Measurements from ENCODE around the gene TMA7. TPM values are rescaled to one million over a fixed set of nuclear protein-coding genes. Genes with fewer than 3 reads are reported as not detected.
"Not testable (repeated sequence)": the region's sequence is repeated elsewhere in the genome, so short reads cannot be mapped to it uniquely, and the experiment has no call there.

Gene TMA7
- total RNA-seq, 1 donor from 2014 or later: 184 TPM

- Mint-ChIP-seq H3K27me3 (ENCODE audit: low read depth) (peaks cover 3% of the 10 kb centered on the region), H3K9me3 (ENCODE audit: low read depth) (no peaks in the 10 kb centered on the region), H3K4me1 (ENCODE audit: low read depth) (peaks cover 27% of the 10 kb centered on the region), H3K4me3 (ENCODE audit: unreplicated experiment) (no peak overlapping the region), H3K36me3 (ENCODE audit: low read depth) (peaks cover 7% of the 10 kb centered on the region), H3K27ac (ENCODE audit: unreplicated experiment) (no peak overlapping the region)
- DNase-seq (ENCODE audit: low spot score): no peak
- no peak for TF ChIP-seq CTCF (IDR thresholded peaks at IDR 0.05)
Measured at GRCh38 chr3:48398701-48399386, 41.2 kb upstream of the TMA7 start.

GRCh38 chr3:48399387-48400172 is 40.5 kb upstream of the TMA7 start:
- H3K4me1 Mint-ChIP-seq (ENCODE audit: low read depth): peaks cover 27% of the 10 kb centered on the region
- H3K27ac Mint-ChIP-seq (ENCODE audit: unreplicated experiment): no peak overlapping the region
- H3K27me3 Mint-ChIP-seq (ENCODE audit: low read depth): peaks cover 3% of the 10 kb centered on the region
- no peak for DNase-seq (ENCODE audit: low spot score)
- peaks cover 11% of the 10 kb centered on the region for H3K36me3 Mint-ChIP-seq (ENCODE audit: low read depth)
- no peaks in the 10 kb centered on the region for H3K9me3 Mint-ChIP-seq (ENCODE audit: low read depth)
- no peak overlapping the region for H3K4me3 Mint-ChIP-seq (ENCODE audit: unreplicated experiment)
- TF ChIP-seq CTCF (IDR thresholded peaks at IDR 0.05): no peak

- H3K27ac Mint-ChIP-seq (ENCODE audit: unreplicated experiment): peak overlapping the region; percentile 84
Measured at GRCh38 chr3:48400824-48401433, 39.1 kb upstream of the TMA7 start.

DNA sequence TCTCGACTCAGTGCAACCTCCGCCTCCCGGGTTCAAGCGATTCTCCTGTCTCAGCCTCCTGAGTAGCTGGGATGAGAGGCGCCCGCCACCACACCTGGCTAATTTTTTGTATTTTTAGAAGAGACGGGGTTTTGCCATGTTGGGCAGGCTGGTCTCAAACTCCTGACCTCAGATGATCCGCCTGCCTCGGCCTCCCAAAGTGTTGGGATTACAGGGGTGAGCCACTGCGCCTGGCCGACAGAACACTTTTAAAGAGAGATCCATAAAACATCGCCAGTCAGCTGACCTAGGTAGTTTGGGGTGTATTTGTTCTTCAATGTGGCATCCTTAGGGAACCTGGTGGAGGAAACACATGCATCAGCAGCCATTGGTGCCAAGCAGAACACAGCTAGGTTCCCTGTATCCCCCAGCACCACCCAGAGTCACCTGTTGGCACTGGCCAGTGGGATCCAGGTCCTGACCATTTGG is 38.6 kb upstream of the TMA7 start:
- not testable (repeated sequence) for H3K9me3 Mint-ChIP-seq (ENCODE audit: low read depth); H3K27me3 Mint-ChIP-seq (ENCODE audit: low read depth); H3K4me3 Mint-ChIP-seq (ENCODE audit: unreplicated experiment); DNase-seq (ENCODE audit: low spot score)
- peaks cover 20% of the 10 kb centered on the region for H3K36me3 Mint-ChIP-seq (ENCODE audit: low read depth)
- H3K4me1 Mint-ChIP-seq (ENCODE audit: low read depth): peaks cover 27% of the 10 kb centered on the region
- H3K27ac Mint-ChIP-seq (ENCODE audit: unreplicated experiment): peak overlapping the region; percentile 91

More at GRCh38 chr3:48400824-48401433, 39.1 kb upstream of the TMA7 start:
- peaks cover 27% of the 10 kb centered on the region for H3K4me1 Mint-ChIP-seq (ENCODE audit: low read depth)
- peak; percentile 95 for TF ChIP-seq CTCF (IDR thresholded peaks at IDR 0.05)
- H3K27me3 Mint-ChIP-seq (ENCODE audit: low read depth): peaks cover under 1% of the 10 kb centered on the region
- peaks cover 15% of the 10 kb centered on the region for H3K36me3 Mint-ChIP-seq (ENCODE audit: low read depth)
- no peak for DNase-seq (ENCODE audit: low spot score)
- H3K9me3 Mint-ChIP-seq (ENCODE audit: low read depth): no peaks in the 10 kb centered on the region
- no peak overlapping the region for H3K4me3 Mint-ChIP-seq (ENCODE audit: unreplicated experiment)

GRCh38 chr3:48402281-48402732 is 37.8 kb upstream of the TMA7 start:
- peak overlapping the region; percentile 26 for H3K4me3 Mint-ChIP-seq (ENCODE audit: unreplicated experiment)
- H3K4me1 Mint-ChIP-seq (ENCODE audit: low read depth): peaks cover 27% of the 10 kb centered on the region
- DNase-seq (ENCODE audit: low spot score): peak; percentile 94
- H3K36me3 Mint-ChIP-seq (ENCODE audit: low read depth): peaks cover 24% of the 10 kb centered on the region
- TF ChIP-seq CTCF (IDR thresholded peaks at IDR 0.05): no peak
- H3K9me3 Mint-ChIP-seq (ENCODE audit: low read depth): no peaks in the 10 kb centered on the region
- peak overlapping the region; percentile 91 for H3K27ac Mint-ChIP-seq (ENCODE audit: unreplicated experiment)
- no peaks in the 10 kb centered on the region for H3K27me3 Mint-ChIP-seq (ENCODE audit: low read depth)

All from chondrocyte (in vitro differentiated cells).